CD4-positive, alpha-beta T cell treated with Interleukin-17A for 4 hours (primary cell): ENCODE results near the gene GCNA.

Source experiments
- DNase-seq: peaks from one replicate; pipeline ENCODE4 v3.0.0-alpha.2; 2020; ENCODE audit warnings: mixed read lengths

The GCNA gene

DNA sequence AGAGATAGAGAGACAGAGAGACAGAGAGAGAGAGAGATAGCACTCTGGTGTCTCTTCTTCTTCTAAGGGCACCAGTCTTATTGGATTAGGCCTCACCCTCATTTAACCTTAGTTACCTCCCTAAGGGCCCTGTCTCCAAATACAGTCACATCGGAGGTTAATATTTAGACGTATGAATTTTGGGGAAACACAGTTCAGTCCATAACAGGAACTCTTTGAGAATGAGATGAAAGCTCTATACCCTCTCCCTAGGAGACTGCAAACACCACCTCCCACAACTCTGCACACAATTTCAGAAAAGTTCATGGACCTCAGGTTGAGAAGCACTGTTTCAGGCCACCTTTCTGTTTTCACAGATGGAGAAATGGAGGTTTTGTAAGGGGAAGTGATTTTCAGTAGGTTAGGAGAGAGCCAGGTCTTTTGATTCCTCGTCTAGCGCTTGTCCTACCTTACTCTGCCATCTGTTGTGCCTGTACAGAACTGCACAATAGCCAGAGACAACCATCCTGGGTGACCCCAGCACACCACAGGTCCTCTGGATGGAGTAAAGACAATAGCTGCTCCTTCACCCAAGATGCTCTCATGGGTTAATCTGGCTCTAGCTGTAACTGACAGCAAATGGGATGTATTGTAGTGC is 72.2 kb downstream of the GCNA start:
- DNase-seq, result peak; percentile 25

DNA sequence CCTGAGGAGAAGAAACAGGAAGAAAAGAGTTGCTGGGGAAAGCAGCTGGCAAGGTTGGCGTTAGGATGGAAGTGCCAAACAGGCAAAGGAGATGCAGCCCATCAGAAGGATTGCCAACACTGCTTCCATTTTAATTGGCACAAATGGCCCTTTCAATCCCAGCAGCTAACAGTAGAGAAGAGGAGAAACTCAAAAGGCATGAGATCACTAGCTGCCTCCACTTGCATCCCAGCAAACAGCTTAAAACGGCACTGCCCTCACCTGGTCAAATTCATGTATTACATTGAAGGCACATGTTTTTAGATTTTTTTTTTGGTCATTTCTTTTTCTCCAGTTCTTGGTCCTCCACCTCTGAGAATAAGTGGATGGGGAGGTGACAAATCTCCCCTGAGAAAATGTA is 74.2 kb downstream of the GCNA start:
- DNase-seq, result peak; percentile 70

DNA sequence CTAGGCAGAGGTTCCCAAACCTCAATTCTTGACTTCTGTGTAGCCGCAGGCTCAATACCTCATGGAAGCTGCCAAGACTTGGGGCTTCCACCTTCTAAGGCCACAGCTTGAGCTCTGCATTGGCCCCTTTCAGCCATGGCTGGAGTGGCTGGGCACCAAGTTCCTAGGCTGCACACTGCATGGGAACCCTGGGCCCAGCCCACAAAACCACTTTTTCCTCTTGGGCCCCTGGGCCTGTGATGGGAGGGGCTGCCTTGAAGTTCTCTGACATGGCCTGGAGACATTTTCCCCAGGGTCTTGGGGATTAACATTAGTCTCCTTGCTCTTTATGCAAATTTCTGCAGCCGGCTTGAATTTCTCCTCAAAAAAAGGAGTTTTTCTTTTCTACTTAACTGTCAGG is 75.1 kb downstream of the GCNA start:
- DNase-seq, result no peak

DNA sequence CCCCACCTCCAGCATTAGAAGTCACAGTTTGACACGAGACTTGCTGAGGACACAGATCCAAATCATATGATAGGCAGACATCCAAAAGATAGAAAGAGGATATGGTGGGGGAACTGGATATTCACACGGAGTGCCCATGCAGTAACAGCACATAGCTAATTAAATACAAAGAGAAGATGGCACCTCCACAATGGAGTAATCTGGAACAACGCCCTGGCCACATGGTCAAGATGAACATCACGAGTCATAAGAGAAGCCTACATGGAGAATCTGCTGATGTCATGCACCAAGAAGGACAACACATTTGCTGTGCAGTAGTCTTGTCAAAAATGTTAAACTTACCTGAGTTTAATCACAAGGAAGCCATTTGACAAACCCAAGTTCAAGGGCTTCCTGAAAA is 79.0 kb downstream of the GCNA start:
- DNase-seq, result no peak

DNA sequence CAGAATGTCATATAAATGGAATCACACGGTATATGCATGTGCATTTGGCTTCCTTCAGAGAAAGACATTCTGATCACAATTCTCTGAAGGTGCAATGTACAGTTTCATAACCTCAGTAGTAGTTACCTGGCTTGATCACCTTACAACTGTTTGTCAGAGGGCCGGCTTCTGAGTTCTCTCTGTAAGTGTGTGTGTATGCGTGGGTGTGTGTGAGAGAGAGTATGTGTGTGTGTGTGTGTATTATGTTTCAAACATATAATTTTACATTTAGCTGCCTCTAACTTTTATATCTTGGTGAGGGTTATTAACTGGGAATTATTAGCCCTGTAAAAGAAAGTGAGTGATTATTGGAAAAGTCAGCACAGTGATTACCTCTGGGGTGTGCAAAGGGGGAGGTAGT is 81.1 kb downstream of the GCNA start:
- no peak for DNase-seq

DNA sequence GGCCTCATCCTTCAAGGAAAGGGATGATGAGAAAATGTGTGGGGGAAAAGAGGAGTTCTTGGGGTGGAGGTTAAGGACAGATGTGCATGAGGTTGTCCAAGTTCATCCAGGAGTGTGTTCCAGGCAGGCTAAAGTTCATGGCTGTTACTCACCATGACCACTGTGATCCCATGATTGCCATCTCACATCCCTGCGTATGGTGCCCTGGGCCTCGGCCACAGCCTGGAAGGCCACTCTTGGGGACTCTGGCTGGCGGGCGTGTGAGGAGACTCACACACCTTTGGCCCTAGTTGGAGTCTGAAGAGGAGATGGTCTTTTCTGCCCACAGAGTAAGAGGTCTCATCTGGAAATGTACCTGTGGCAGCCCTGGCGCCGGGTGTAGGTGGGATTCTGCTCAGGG is 81.7 kb downstream of the GCNA start:
- no peak for DNase-seq

DNA sequence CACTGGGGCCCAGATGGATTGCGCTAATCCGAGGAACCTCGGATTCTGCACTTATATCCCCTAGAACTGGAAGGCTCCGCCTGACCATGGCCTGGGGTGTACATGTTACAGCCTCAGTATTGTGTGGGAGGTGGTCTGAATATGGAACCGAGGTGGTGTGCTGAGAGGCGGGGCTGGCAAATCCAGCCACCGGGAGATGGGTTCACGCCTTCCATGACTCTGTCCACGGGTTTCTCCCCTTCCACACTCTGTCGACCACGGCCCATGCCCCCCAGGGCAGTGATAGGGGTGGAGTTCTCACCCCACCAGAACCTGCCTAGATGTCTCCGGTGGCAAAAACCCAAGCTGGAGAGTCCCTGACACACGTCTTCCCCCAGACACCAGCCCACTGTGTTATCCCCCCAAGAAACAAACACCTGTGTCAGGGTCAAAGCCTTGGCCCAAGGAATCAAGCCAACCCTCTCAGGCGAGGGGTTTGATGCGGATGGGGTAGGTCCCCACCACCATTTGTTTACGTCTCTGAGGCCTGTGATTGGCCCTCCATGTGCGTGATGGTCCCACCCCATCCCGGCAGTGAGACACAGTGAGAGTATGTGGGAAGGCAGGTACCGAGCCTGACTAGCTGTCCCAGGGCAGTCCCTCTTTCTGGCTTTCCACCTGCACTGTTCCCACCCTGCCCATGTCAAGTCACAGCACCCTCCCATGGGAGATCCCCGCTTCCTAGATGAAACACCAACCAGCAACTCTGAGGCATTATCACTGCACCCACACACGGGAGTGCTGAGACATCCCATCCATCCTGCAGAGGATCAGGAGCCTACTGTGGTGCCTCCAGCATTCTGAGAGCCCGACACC is 82.6 kb downstream of the GCNA start:
- DNase-seq, result no peak

DNA sequence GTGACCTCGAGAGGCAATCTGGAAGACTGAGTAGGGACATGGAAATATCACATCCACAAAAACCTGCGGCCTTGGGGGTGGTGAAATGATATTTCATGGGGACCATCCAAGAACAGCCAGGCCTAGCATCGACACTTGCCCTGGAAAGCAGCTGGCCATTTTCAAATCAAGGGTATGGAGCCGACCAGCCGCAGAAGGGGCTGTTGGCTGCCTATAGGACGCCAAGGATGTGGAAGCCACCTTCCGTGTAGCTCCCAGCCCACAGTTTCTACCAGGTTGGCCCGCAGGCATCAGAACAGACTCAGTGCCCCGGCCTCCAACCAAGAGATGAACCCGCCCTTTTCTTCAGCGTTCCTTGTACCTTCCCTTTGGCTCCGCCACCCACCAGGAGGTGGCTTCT is 83.7 kb downstream of the GCNA start:
- DNase-seq, result no peak

DNA sequence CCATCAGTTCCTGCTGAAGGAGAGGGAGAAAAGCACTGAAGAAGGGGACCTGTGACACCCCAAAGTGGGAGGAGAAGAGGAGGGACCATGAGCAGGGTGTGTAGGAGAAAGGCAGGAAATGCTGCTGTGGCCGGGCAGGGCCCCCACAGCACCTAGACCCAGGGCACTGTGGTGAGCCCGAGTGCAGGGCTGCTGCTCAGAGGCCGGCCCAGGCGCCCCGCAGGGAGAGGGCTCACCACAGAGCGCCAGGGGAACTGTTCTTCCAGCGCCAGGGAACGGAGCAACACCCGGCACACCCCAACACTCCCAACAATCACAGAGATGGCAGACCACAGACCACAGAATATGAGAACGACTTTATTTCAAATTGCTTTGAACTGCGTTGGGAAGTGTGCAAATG is 84.4 kb downstream of the GCNA start:
- DNase-seq, result peak; percentile 16
